Psoas muscle (tissue), 8 donors: ENCODE results near the gene ELOVL7. TPM values are rescaled to one million over a fixed set of nuclear protein-coding genes. Genes with fewer than 3 reads are reported as not detected.

Experiments used
- ATAC-seq, 4 donors: fragments of 200-7000 bp; cut with Tn5 transposase; one replicate each; pipeline ENCODE4 v1.9.1; 2020; ENCODE audit warnings: moderate library complexity in 3 of 4, mild to moderate bottlenecking in 2 of 4
- DNase-seq, 2 donors: peaks; one replicate each; pipeline ENCODE4 v3.0.0-alpha.2; 2020
- H3K27ac ChIP-seq: fragments of 200-600 bp; one replicate; pipeline ENCODE4 v1.8.0; 2022
- H3K27me3 ChIP-seq, 3 donors: fragments of 200-600 bp in 1 of 3; one replicate each; pipeline versions ENCODE4 v1.6.1 to v1.8.0; 2013 to 2022; ENCODE audit warnings: low read length in 2 of 3, mild to moderate bottlenecking in 2 of 3, moderate library complexity in 1 of 3; ENCODE audit not compliant: insufficient read depth in 3 of 3
- H3K36me3 ChIP-seq, 2 donors: fragments of 200-600 bp in 1 of 2; one replicate each; pipeline versions ENCODE4 v1.6.1 to v1.8.0; 2013 to 2022; ENCODE audit warnings: low read depth in 1 of 2, mild to moderate bottlenecking in 1 of 2, moderate library complexity in 1 of 2; ENCODE audit not compliant: insufficient read depth in 1 of 2
- H3K4me1 ChIP-seq: fragments of 200-600 bp; one replicate; pipeline ENCODE4 v1.8.0; 2022
- H3K4me3 ChIP-seq: fragments of 200-600 bp; one replicate; pipeline ENCODE4 v1.8.0; 2022; ENCODE audit warnings: mild to moderate bottlenecking
- H3K9me3 ChIP-seq: fragments of 200-600 bp; one replicate; pipeline ENCODE4 v1.8.0; 2022
- WGBS, 3 donors: extraction: QIAGEN DNeasy Blood & Tissue Kit; methylation state at CpG; one replicate each; pipeline versions ENCODE4 v1.1.6 to v1.1.7; 2013; 5-methylcytosine and 5-hydroxymethylcytosine counted together
- intact Hi-C, 2 donors: fragments of 100-400 bp; cut with DNase I; formaldehyde crosslinking; loops; one replicate each; pipeline versions ENCODE4 v1.11.0 to v1.14.2; 2022
- polyA plus RNA-seq, 3 donors: library from polyadenylated mRNA; stranded (reverse); fragments of 200-250 nt; gene quantifications; one replicate each; pipeline ENCODE4 v1.2.3, GENCODE V29; 2013
- total RNA-seq, 4 donors: library from RNA; stranded (reverse); fragmentation: NEBNext Ultra II Directional in 2 of 4; extraction: Animal tissue kit (Norgen Biotek cat#: 25700) in 2 of 4; gene quantifications; one replicate each; pipeline versions ENCODE4 v1.2.1 to v1.2.4, GENCODE V29; 2021 to 2023
- TF ChIP-seq, protein P1 (sequence below): fragments of 200-600 bp; IDR thresholded peaks from one replicate; pipeline ENCODE4 v1.8.0; 2022; ENCODE audit warnings: antibody characterized with exemption
- donor health status: healthy with polysubstance abuse.
- donor health status: DM: no; HTN: no; CAD: no; lungs with moderate emphysema.
- donor health status: Bipolar disorder and iron deficiency.
- donor health status: healthy.
- donor health status: DM: yes; HTN: yes; CAD: no.
- donor health status: DM: no; HTN: no; CAD: no.
- donor health status: DM: no; HTN: no; CAD: no.
- donor health status: DM: yes; HTN: yes; CAD: no.

Gene ELOVL7
- total and polyA plus RNA-seq, 7 donors: 0.10 to 0.79 (median 0.21) TPM

DNA sequence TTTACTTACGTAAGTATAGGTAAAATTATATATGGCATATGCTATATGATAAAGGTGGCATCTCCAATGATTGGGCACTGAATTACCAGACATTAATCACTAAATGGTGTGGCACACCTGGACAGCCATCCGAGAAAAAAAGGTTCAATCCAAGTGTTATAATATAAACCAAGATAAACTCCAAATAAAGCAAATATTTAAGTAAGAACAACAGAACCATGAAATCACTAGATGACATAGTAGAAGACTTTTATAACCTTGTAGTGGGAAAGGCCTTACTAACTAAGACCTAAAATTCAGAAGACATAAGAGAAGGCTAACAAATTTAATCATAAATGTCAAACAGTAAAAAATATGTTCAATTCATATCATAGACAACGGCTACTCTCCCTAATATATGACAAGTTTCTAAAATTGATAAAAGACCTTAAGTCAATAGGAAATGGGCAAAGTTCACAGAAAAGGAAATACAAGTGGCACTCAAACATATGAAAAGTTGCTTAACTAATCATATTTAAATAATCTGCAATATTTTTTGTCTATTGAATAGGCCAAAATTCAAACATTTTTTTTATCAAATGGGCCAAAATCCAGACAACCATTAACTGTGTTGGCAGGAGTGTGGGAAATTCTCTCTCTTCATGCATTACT, 55.1 kb downstream of the ELOVL7 start:
- TF ChIP-seq, protein P1, sequence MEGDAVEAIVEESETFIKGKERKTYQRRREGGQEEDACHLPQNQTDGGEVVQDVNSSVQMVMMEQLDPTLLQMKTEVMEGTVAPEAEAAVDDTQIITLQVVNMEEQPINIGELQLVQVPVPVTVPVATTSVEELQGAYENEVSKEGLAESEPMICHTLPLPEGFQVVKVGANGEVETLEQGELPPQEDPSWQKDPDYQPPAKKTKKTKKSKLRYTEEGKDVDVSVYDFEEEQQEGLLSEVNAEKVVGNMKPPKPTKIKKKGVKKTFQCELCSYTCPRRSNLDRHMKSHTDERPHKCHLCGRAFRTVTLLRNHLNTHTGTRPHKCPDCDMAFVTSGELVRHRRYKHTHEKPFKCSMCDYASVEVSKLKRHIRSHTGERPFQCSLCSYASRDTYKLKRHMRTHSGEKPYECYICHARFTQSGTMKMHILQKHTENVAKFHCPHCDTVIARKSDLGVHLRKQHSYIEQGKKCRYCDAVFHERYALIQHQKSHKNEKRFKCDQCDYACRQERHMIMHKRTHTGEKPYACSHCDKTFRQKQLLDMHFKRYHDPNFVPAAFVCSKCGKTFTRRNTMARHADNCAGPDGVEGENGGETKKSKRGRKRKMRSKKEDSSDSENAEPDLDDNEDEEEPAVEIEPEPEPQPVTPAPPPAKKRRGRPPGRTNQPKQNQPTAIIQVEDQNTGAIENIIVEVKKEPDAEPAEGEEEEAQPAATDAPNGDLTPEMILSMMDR: no peak
- H3K4me3 ChIP-seq: no peak overlapping the region
- no peak for DNase-seq
- intact Hi-C loops: no loop called here
- H3K27ac ChIP-seq: no peak overlapping the region
- 82 to 83% (median 82%) methylated on average over 3 of the region's 3 CpGs for WGBS, 3 donors
- H3K4me1 ChIP-seq: no peaks in the 10 kb centered on the region
- no peaks in the 10 kb centered on the region for H3K27me3 ChIP-seq
- no peak for ATAC-seq
- no peaks in the 10 kb centered on the region for H3K36me3 ChIP-seq
- H3K9me3 ChIP-seq: no peaks in the 10 kb centered on the region

DNA sequence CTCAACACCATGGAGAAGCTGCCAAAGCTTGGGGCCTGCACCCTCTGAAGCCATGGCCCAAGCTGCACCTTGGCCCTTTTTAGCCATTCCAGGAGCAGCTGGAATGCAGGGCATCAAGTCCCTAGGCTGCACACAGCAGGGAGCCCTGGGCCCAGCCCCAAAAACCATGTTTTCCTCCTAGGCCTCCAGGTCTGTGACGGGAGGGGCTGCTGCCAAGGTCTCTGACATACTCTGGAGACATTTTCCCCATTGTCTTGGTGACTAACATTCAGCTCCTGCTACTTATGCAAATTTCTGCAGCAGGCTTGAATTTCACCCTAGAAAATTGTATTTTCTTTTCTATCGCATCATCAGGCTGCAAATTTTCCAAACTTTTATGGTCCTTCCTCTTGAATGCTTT, 64.6 kb downstream of the ELOVL7 start:
- Histone ChIP-seq H3K36me3 (no peaks in the 10 kb centered on the region), H3K27me3 (peaks cover 0 to 2% (median 0%) of the 10 kb centered on the region in 3 donors), H3K4me1 (no peaks in the 10 kb centered on the region), H3K9me3 (peaks cover 6% of the 10 kb centered on the region), H3K4me3 (no peak overlapping the region), H3K27ac (no peak overlapping the region)
- DNase-seq: no peak
- ATAC-seq: no peak
- intact Hi-C loops: no loop called here
- TF ChIP-seq, protein P1: no peak
- 68 to 78% (median 75%) methylated on average over 2 of the region's 2 CpGs for WGBS, 3 donors

DNA sequence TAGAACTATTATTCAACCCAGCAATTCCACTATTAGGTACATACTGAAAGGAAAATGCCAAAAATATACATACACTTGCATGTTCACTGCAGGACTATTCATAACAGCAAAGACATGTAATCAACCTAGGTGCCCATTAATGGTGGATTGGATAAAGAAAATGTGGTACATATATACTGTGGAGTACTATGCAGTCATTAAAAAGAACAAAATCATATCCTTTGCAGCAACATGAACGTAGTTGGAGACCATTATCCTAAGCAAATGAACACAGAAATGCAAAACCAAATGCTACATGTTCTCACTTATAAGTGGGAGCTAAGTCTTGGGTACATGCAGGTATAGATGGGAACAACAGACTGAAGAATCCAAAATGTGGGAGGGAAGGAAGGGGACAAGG, 67.7 kb downstream of the ELOVL7 start:
- Histone ChIP-seq H3K27ac (no peak overlapping the region), H3K4me1 (no peaks in the 10 kb centered on the region), H3K4me3 (no peak overlapping the region), H3K9me3 (peaks cover 6% of the 10 kb centered on the region), H3K27me3 (no peaks in the 10 kb centered on the region), H3K36me3 (no peaks in the 10 kb centered on the region)
- TF ChIP-seq, protein P1: no peak
- intact Hi-C loops: no loop called here
- WGBS, 3 donors: 65 to 73% (median 68%) methylated on average over 1 of the region's 1 CpG
- no peak for ATAC-seq
- no peak for DNase-seq

DNA sequence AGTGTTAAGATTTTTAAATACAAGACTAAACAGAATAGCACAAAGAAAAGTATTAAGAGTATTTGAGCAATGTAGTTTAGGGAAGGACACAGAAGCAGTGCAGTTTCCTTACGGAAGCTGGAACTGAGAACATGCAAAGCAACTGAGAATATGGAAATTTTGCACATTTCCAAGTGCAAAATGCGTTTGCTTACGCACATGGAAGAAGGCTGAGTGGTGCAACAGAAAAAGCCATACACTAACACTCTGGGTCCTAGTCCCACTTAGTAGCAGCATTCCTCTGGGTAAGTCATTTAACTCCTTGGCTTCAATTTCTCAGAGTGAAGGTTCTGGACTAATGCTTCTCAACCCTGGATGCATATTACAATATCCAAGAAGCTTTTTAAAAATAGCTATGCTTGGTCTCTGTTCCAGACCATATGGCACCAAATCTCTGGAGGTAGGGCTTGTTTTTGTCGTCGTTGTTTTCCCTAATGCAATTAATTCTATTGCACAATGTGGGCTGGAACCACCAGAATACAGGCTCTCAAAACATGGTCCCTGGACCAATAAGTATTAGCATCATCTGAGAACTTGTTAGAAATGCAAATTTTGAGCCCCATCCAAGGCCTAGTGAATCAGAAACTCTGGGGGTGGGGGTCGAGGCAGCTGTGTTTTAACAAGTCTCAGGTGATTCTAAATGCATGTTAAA, 78.9 kb downstream of the ELOVL7 start:
- TF ChIP-seq, protein P1: no peak

More for the DNA sequence above, 78.9 kb downstream of the ELOVL7 start:
- Histone ChIP-seq H3K4me1 (no peaks in the 10 kb centered on the region), H3K9me3 (no peaks in the 10 kb centered on the region), H3K27ac (no peak overlapping the region), H3K36me3 (no peaks in the 10 kb centered on the region), H3K27me3 (no peaks in the 10 kb centered on the region), H3K4me3 (no peak overlapping the region)
- DNase-seq (no peak), ATAC-seq (no peak)
- 66 to 73% (median 71%) methylated on average over 6 of the region's 6 CpGs for WGBS, 3 donors
- intact Hi-C loops: no loop called here
